ENCODE results near the gene PRRC2C. TPM values are rescaled to one million over a fixed set of nuclear protein-coding genes. Genes with fewer than 3 reads are reported as not detected.
"Not testable (repeated sequence)": the region's sequence is repeated elsewhere in the genome, so short reads cannot be mapped to it uniquely, and the experiment has no call there.

PRRC2C gene
- total RNA-seq, 1 donor from 2014 or later = 223 TPM

- intact Hi-C loops (cut with micrococcal nuclease) = no loop called here
These were observed 10.1 kb downstream of the PRRC2C start for GRCh38 chr1:171495444-171495843.

GRCh38 chr1:171500304-171500703 is 15.0 kb downstream of the PRRC2C start:
- intact Hi-C loops (cut with micrococcal nuclease) = no loop called here

- intact Hi-C loops (cut with micrococcal nuclease) = no loop called here
These were observed 15.5 kb downstream of the PRRC2C start for GRCh38 chr1:171500803-171501202.

GRCh38 chr1:171501305-171502024 is 16.1 kb downstream of the PRRC2C start:
- intact Hi-C loops (cut with micrococcal nuclease) = no loop called here

- intact Hi-C loops (cut with micrococcal nuclease) = no loop called here
These were observed 21.4 kb downstream of the PRRC2C start for GRCh38 chr1:171506525-171507304.

GRCh38 chr1:171507435-171507834 is 22.1 kb downstream of the PRRC2C start:
- intact Hi-C loops (cut with micrococcal nuclease) = no loop called here

GRCh38 chr1:171509191-171509590 is 23.9 kb downstream of the PRRC2C start:
- intact Hi-C loops (cut with micrococcal nuclease) = no loop called here

- intact Hi-C loops (cut with micrococcal nuclease) = no loop called here
These were observed 28.4 kb downstream of the PRRC2C start for GRCh38 chr1:171513743-171514142.

GRCh38 chr1:171515299-171515698 is 30.0 kb downstream of the PRRC2C start:
- intact Hi-C loops (cut with micrococcal nuclease) = no loop called here

- intact Hi-C loops (cut with micrococcal nuclease) = no loop called here
These were observed 30.4 kb downstream of the PRRC2C start for GRCh38 chr1:171515741-171516140.

GRCh38 chr1:171521567-171521966 is 36.2 kb downstream of the PRRC2C start:
- intact Hi-C loops (cut with micrococcal nuclease) = loop anchor here (5.0 kb wide), 1 partner anchor 34 kb away; the partner anchor contains the start of gene PRRC2C

- intact Hi-C loops (cut with micrococcal nuclease) = no loop called here
These were observed 45.3 kb downstream of the PRRC2C start for GRCh38 chr1:171530676-171531075.

- intact Hi-C loops (cut with micrococcal nuclease) = no loop called here
These were observed 47.2 kb downstream of the PRRC2C start for GRCh38 chr1:171532520-171532919.

GRCh38 chr1:171545523-171545922 is 60.2 kb downstream of the PRRC2C start:
- intact Hi-C loops (cut with micrococcal nuclease) = no loop called here

GRCh38 chr1:171550050-171550449 is 64.7 kb downstream of the PRRC2C start:
- intact Hi-C loops (cut with micrococcal nuclease) = no loop called here

GRCh38 chr1:171550598-171551100 is 65.3 kb downstream of the PRRC2C start:
- intact Hi-C loops (cut with micrococcal nuclease) = not testable (repeated sequence)

- intact Hi-C loops (cut with micrococcal nuclease) = not testable (repeated sequence)
These were observed 68.6 kb downstream of the PRRC2C start for GRCh38 chr1:171553960-171554359.

GRCh38 chr1:171563675-171564074 is 78.3 kb downstream of the PRRC2C start:
- intact Hi-C loops (cut with micrococcal nuclease) = no loop called here

GRCh38 chr1:171566467-171566866 is 81.1 kb downstream of the PRRC2C start:
- intact Hi-C loops (cut with micrococcal nuclease) = no loop called here

- intact Hi-C loops (cut with micrococcal nuclease) = no loop called here
These were observed 85.0 kb downstream of the PRRC2C start for GRCh38 chr1:171570295-171570694.

GRCh38 chr1:171576144-171576543 is 90.8 kb downstream of the PRRC2C start:
- intact Hi-C loops (cut with micrococcal nuclease) = no loop called here

- intact Hi-C loops (cut with micrococcal nuclease) = loop anchor here (5.0 kb wide), 1 partner anchor 44 kb away; no protein-coding TSS in a partner anchor
These were observed 95.9 kb downstream of the PRRC2C start for GRCh38 chr1:171581226-171581625.

All from T-helper 2 cell treated with Interferon-gamma antibody and Interleukin-4, amounts not matched to agents 100 ng/mL and 5 ng/mL, for 36 hours (primary cell).